OCI-LY3 (cell line): ENCODE data around the gene MPC2.
A peak's percentile ranks its signal among the peaks of the same experiment; 100 is the strongest.
"Not testable (repeated sequence)": the region's sequence is repeated elsewhere in the genome, so short reads cannot be mapped to it uniquely, and the experiment has no call there.

Experiments
- H2AFZ ChIP-seq: fragments of 200-600, 300-600 bp; shearing (Covaris generic); 2 replicates; pipeline ENCODE4 v1.6.0; 2014; ENCODE audit warnings: antibody characterized with exemption, low read depth, low read length
- H3K27ac ChIP-seq: fragments of 200-600, 300-600 bp; sonication (generic); 2 replicates; pipeline ENCODE4 v1.5.1; 2014; ENCODE audit warnings: mild to moderate bottlenecking, low read length, moderate library complexity, mixed read lengths
- H3K27me3 ChIP-seq: fragments of 200-600, 300-600 bp; sonication (generic); 2 replicates; pipeline ENCODE4 v1.6.1; 2014; ENCODE audit warnings: low read depth, low read length, mixed read lengths
- H3K36me3 ChIP-seq: fragments of 200-600, 300-600 bp; sonication (generic); replicated peaks from 2 replicates; pipeline ENCODE3; 2014; ENCODE audit warnings: low read depth, low read length, mixed read lengths
- H3K4me1 ChIP-seq: fragments of 300-600, 200-600 bp; sonication (generic); 2 replicates; pipeline ENCODE4 v1.6.1; 2014; ENCODE audit warnings: low read length, mixed read lengths
- H3K4me2 ChIP-seq: fragments of 200-600, 300-600 bp; sonication (generic); 2 replicates; pipeline ENCODE4 v1.6.1; 2014; ENCODE audit warnings: low read length, mixed read lengths
- H3K4me3 ChIP-seq: fragments of 300-600, 200-600 bp; sonication (generic); 2 replicates; pipeline ENCODE4 v1.5.1; 2014; ENCODE audit warnings: antibody characterized with exemption, mild to moderate bottlenecking, low read length, moderate library complexity
- H3K79me2 ChIP-seq: fragments of 300-600, 200-600 bp; shearing (Covaris generic); 2 replicates; pipeline ENCODE4 v1.6.1; 2014; ENCODE audit warnings: mild to moderate bottlenecking, low read length, mixed read lengths
- H3K9ac ChIP-seq: fragments of 300-600, 200-600 bp; shearing (Covaris generic); 2 replicates; pipeline ENCODE4 v1.6.0; 2014; ENCODE audit warnings: mild to moderate bottlenecking, low read length, moderate library complexity
- H3K9me3 ChIP-seq: fragments of 200-600, 300-600 bp; shearing (Covaris generic); 2 replicates; pipeline ENCODE4 v1.6.1; 2014; ENCODE audit warnings: low read length, mixed read lengths; ENCODE audit not compliant: insufficient read depth
- H4K20me1 ChIP-seq: fragments of 200-600, 300-600 bp; sonication (generic); 2 replicates; pipeline ENCODE4 v1.6.1; 2016; ENCODE audit warnings: low read length, mixed read lengths; ENCODE audit not compliant: insufficient read depth
- EZH2phosphoT487 ChIP-seq: fragments of 200-600 bp; shearing (Covaris generic); IDR thresholded peaks from 2 replicates; pipeline ENCODE4 v1.6.1; 2018; ENCODE audit warnings: antibody characterized with exemption, mixed run types, low read depth
- TF ChIP-seq, protein P1 (sequence below): fragments of 200-600, 300-600 bp; sonication (generic); IDR thresholded peaks from 2 replicates; pipeline ENCODE4 v1.5.1; 2014; ENCODE audit warnings: antibody characterized with exemption, low read length, low read depth

MPC2 gene

GRCh38 chr1:167898578-167899222, 38.2 kb downstream of the MPC2 start:
- H3K9ac ChIP-seq = no peak overlapping the region
- H4K20me1 ChIP-seq = no peaks in the 10 kb centered on the region
- H3K9me3 ChIP-seq = no peaks in the 10 kb centered on the region
- H2AFZ ChIP-seq = no peak overlapping the region
- TF ChIP-seq EZH2phosphoT487 = no peak
- TF ChIP-seq, protein P1, sequence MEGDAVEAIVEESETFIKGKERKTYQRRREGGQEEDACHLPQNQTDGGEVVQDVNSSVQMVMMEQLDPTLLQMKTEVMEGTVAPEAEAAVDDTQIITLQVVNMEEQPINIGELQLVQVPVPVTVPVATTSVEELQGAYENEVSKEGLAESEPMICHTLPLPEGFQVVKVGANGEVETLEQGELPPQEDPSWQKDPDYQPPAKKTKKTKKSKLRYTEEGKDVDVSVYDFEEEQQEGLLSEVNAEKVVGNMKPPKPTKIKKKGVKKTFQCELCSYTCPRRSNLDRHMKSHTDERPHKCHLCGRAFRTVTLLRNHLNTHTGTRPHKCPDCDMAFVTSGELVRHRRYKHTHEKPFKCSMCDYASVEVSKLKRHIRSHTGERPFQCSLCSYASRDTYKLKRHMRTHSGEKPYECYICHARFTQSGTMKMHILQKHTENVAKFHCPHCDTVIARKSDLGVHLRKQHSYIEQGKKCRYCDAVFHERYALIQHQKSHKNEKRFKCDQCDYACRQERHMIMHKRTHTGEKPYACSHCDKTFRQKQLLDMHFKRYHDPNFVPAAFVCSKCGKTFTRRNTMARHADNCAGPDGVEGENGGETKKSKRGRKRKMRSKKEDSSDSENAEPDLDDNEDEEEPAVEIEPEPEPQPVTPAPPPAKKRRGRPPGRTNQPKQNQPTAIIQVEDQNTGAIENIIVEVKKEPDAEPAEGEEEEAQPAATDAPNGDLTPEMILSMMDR = no peak
- H3K4me3 ChIP-seq = no peak overlapping the region
- H3K4me2 ChIP-seq = peak overlapping the region; percentile 48
- no peaks in the 10 kb centered on the region for H3K27me3 ChIP-seq
- no peaks in the 10 kb centered on the region for H3K79me2 ChIP-seq
- H3K36me3 ChIP-seq = no peaks in the 10 kb centered on the region
- H3K4me1 ChIP-seq = peaks cover 14% of the 10 kb centered on the region
- no peak overlapping the region for H3K27ac ChIP-seq

DNA sequence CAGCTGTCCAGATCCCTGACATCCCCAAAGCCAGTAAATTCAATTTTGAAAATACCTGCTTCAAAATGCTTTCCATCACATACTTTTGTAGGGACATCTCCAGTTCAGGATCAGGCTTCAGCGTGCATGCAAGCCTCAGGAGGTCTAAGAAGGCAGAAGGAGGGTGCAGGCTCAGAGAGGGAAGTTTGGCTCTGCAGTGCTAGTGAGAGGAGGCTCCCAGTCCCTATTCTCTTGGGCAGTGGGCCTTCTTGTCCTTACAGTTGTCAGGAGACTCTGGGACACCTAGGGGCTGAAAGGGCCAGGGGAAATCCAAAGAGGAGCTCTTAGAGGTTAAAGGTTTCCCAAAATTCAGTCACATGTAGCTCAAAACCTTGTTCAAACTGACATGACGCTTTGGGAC, 43.1 kb downstream of the MPC2 start:
- Histone ChIP-seq H3K36me3 (no peaks in the 10 kb centered on the region), H2AFZ (no peak overlapping the region), H4K20me1 (no peaks in the 10 kb centered on the region), H3K4me2 (no peak overlapping the region), H3K9ac (no peak overlapping the region), H3K9me3 (no peaks in the 10 kb centered on the region), H3K27me3 (no peaks in the 10 kb centered on the region), H3K4me3 (no peak overlapping the region), H3K4me1 (peaks cover 3% of the 10 kb centered on the region), H3K79me2 (no peaks in the 10 kb centered on the region), H3K27ac (no peak overlapping the region)
- TF ChIP-seq, protein P1 = no peak
- no peak for TF ChIP-seq EZH2phosphoT487

GRCh38 chr1:167890400-167890799, 46.5 kb downstream of the MPC2 start:
- Histone ChIP-seq H3K4me1 (no peaks in the 10 kb centered on the region), H2AFZ (no peak overlapping the region), H3K27me3 (no peaks in the 10 kb centered on the region), H3K9ac (no peak overlapping the region), H3K9me3 (no peaks in the 10 kb centered on the region), H4K20me1 (no peaks in the 10 kb centered on the region), H3K4me2 (no peak overlapping the region), H3K79me2 (no peaks in the 10 kb centered on the region), H3K36me3 (no peaks in the 10 kb centered on the region), H3K4me3 (no peak overlapping the region), H3K27ac (no peak overlapping the region)
- TF ChIP-seq EZH2phosphoT487 = no peak
- TF ChIP-seq, protein P1 = no peak

DNA sequence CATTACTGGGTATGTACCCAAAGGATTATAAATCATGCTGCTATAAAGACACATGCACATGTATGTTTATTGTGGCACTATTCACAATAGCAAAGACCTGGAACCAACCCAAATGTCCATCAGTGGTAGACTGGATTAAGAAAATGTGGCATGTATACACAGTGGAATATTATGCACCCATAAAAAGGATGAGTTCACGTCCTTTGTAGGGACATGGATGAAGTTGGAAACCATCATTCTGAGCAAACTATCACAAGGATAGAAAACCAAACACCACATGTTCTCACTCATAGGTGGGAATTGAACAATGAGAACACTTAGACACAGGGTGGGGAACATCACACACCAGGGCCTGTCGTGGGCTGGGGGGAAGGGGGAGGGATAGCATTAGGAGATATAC, 49.7 kb downstream of the MPC2 start:
- H3K9ac ChIP-seq, H3K27ac ChIP-seq, H3K9me3 ChIP-seq: not testable (repeated sequence)

More for the DNA sequence above, 49.7 kb downstream of the MPC2 start:
- not testable (repeated sequence) for H3K36me3 ChIP-seq, H3K4me1 ChIP-seq, H3K4me3 ChIP-seq, H4K20me1 ChIP-seq, H3K4me2 ChIP-seq, H3K79me2 ChIP-seq, H3K27me3 ChIP-seq, H2AFZ ChIP-seq
